GM12878 (cell line): ENCODE data around the gene TSHZ2.

Experiments
- CBFB ChIP-seq: IDR thresholded peaks from 2 replicates; pipeline ENCODE4 v1.6.1; 2016; ENCODE audit warnings: antibody characterized with exemption, low read depth
- EP300 ChIP-seq, 2 experiments: fragments of 150-350 bp in 1 of 2; IDR thresholded peaks; 2 replicates each; pipeline ENCODE4 v1.6.1; 2011 to 2012; ENCODE audit warnings: low read depth in 2 of 2, low read length in 2 of 2, borderline replicate concordance in 1 of 2, improper control_type of control experiment in 1 of 2, inconsistent platforms in 1 of 2; ENCODE audit not compliant: control insufficient read depth in 1 of 2
- EZH2 ChIP-seq: IDR thresholded peaks from 2 replicates; pipeline ENCODE4 v1.6.1; 2012; ENCODE audit warnings: low read depth, mild to moderate bottlenecking, control low read depth, inconsistent platforms, low read length, borderline replicate concordance; ENCODE audit not compliant: control insufficient read depth
- JUND ChIP-seq: IDR thresholded peaks from 2 replicates; pipeline ENCODE4 v1.6.1; 2012; ENCODE audit warnings: low read depth, mild to moderate bottlenecking, low read length, improper control_type of control experiment, moderate library complexity
- TBL1XR1 ChIP-seq: IDR thresholded peaks from 2 replicates; pipeline ENCODE4 v1.6.1; 2012; ENCODE audit warnings: low read depth, low read length, improper control_type of control experiment

DNA sequence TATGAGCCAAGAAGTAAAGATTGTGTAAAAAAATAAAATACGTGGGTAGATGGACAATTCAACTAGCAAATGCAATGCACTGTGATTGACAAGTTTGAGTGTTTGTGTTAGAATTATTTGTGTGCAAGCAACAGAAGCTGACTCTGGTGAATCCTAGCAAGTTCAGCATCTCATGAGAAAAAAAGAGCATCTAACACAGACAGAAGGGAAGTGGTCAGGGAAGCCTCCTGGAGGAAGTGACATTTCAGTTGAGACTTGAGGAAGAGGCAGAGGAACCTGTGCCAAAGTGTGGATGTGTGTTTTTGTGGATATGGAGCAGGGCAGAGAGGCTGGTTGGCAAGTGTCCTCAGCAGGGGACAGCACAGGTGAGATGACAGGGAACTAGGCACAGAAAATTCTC is 372.7 kb downstream of the TSHZ2 start:
- no peak for TF ChIP-seq JUND
- TF ChIP-seq EP300 (IDR thresholded peaks at IDR 0.05; ENCODE audit: borderline replicate concordance in 1 of 2, control insufficient read depth in 1 of 2, low read depth in 2 of 2, low read length in 2 of 2) = no peak
- TF ChIP-seq EZH2 = no peak
- TF ChIP-seq CBFB = no peak
- TF ChIP-seq TBL1XR1 = no peak
